Left lung (tissue), 10 donors: ENCODE measurements around the gene SLC22A1. TPM values are rescaled to one million over a fixed set of nuclear protein-coding genes. Genes with fewer than 3 reads are reported as not detected.
A peak's percentile ranks its signal among the peaks of the same experiment; 100 is the strongest.

Experiments
- ATAC-seq: fragments of 200-7000 bp; cut with Tn5 transposase; one replicate; pipeline ENCODE4 v1.9.1; 2020; ENCODE audit warnings: moderate library complexity
- DNase-seq, 4 donors: peaks; one replicate each; pipeline ENCODE4 v3.0.0-alpha.2; 2013 to 2020
- H3K27ac ChIP-seq, 2 donors: fragments of 200-600 bp; sonication (generic) in 1 of 2; one replicate each; pipeline versions ENCODE4 v1.5.0 to v1.8.0; 2020 to 2021
- H3K27me3 ChIP-seq, 2 donors: fragments of 200-600 bp; sonication (generic) in 1 of 2; one replicate each; pipeline versions ENCODE4 v1.5.0 to v1.8.0; 2020 to 2021
- H3K36me3 ChIP-seq, 2 donors: fragments of 200-600 bp; sonication (generic) in 1 of 2; one replicate each; pipeline versions ENCODE4 v1.5.0 to v1.8.0; 2020 to 2021
- H3K4me1 ChIP-seq, 2 donors: fragments of 200-600 bp; one replicate each; pipeline ENCODE4 v1.8.0; 2021
- H3K4me3 ChIP-seq, 2 donors: fragments of 200-600 bp; sonication (generic) in 1 of 2; one replicate each; pipeline versions ENCODE4 v1.5.0 to v1.8.0; 2020 to 2021; ENCODE audit warnings: mild to moderate bottlenecking in 1 of 2
- H3K9me3 ChIP-seq, 2 donors: fragments of 200-600 bp; sonication (generic) in 1 of 2; one replicate each; pipeline versions ENCODE4 v1.5.0 to v1.8.0; 2020 to 2021
- intact Hi-C, 2 donors: fragments of 100-400 bp; cut with DNase I; formaldehyde crosslinking; loops; one replicate each; pipeline versions ENCODE4 v1.11.2 to v1.14.2; 2022
- polyA plus RNA-seq, 6 donors: library from polyadenylated mRNA; unstranded; fragments of 120-200 nt; gene quantifications; one replicate each; pipeline ENCODE4 v1.2.1, GENCODE V29; 2013; ENCODE audit not compliant: insufficient read length in 6 of 6
- total RNA-seq, 2 donors: library from RNA; stranded (reverse); fragmentation: NEBNext Ultra II Directional; extraction: Animal tissue kit (Norgen Biotek cat#: 25700); gene quantifications; one replicate each; pipeline ENCODE4 v1.2.1, GENCODE V29; 2021
- TF ChIP-seq, protein P1 (sequence below), 2 donors: fragments of 200-600 bp; sonication (generic) in 1 of 2; IDR thresholded peaks; one replicate each; pipeline versions ENCODE4 v1.5.0 to v1.8.0; 2021; ENCODE audit warnings: antibody characterized with exemption in 2 of 2
- donor health status: DM: no; HTN: yes; CAD: no.
- donor health status: DM: no; HTN: no; CAD: no.

SLC22A1 gene
- total and polyA plus RNA-seq, 8 donors, result 0.24 to 2.7 (median 0.45) TPM

DNA sequence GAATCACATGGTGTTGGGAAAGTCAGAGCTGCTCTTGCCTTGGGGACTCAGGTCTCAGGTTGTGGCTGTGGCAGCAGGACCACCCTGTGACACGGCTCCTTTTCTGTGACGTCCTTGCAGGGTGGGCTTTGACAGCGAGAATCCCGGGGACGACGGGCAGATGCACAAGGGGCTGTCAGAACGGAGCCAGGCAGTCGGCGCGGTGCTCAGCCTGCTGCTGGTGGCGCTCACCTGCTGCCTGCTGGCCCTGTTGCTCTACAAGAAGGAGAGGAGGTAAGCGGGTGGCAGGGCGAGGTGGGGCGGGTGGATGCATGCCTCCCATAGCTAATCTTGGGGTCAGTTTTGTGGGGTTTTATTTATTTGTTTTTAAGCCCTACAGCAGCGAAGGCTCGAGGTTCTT, 19.2 kb upstream of the SLC22A1 start:
- peaks cover 0 to 93% of the 10 kb centered on the region in 2 donors for H3K36me3 ChIP-seq
- no peak overlapping the region for H3K27ac ChIP-seq
- ATAC-seq, result no peak
- no peaks in the 10 kb centered on the region for H3K27me3 ChIP-seq
- TF ChIP-seq, protein P1, sequence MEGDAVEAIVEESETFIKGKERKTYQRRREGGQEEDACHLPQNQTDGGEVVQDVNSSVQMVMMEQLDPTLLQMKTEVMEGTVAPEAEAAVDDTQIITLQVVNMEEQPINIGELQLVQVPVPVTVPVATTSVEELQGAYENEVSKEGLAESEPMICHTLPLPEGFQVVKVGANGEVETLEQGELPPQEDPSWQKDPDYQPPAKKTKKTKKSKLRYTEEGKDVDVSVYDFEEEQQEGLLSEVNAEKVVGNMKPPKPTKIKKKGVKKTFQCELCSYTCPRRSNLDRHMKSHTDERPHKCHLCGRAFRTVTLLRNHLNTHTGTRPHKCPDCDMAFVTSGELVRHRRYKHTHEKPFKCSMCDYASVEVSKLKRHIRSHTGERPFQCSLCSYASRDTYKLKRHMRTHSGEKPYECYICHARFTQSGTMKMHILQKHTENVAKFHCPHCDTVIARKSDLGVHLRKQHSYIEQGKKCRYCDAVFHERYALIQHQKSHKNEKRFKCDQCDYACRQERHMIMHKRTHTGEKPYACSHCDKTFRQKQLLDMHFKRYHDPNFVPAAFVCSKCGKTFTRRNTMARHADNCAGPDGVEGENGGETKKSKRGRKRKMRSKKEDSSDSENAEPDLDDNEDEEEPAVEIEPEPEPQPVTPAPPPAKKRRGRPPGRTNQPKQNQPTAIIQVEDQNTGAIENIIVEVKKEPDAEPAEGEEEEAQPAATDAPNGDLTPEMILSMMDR (IDR thresholded peaks at IDR 0.05), result no peak
- H3K9me3 ChIP-seq, result no peaks in the 10 kb centered on the region
- H3K4me1 ChIP-seq, result peaks cover 3 to 24% of the 10 kb centered on the region in 2 donors
- intact Hi-C loops, result no loop called here
- no peak for DNase-seq
- no peak overlapping the region for H3K4me3 ChIP-seq

DNA sequence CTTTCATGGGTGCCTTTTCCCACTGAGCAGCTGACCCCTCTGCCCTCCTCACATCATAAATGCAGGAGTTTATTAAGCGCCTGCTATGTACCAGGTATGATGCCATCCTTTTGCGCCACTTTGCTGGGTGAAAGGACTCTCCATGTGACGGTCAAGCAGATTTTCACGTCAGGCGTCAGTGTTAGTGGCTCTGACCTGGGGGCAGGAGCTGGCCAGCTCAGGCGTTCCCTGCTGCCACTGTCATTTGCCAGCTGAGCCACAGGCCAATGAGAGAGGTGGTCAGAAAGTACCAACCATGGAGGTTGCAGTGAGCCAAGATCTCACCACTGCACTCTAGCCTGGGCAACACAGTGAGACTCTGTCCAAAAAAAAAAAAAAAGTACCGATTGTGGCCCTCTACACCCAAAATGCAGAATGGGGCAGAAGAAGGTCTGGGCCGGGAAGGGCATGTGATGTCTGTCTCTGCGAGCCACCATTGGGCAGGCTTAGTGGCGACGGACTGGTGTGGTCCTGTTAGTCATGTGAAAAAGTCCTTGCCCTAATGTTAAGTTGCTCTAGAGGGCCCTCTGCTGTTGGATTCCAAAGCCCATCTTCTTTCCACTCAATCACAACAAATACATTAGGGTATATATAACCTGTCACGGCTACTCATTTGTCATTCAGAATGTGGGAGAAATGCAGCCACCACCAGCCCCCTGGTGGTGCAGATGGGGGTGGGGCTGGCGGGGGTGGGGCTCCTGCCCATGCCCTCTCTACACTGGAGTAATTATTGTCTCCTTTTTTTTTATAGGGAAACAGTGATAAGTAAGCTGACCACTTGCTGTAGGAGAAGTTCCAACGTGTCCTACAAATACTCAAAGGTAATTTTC, 18.4 kb upstream of the SLC22A1 start:
- H3K4me3 ChIP-seq, result no peak overlapping the region
- H3K4me1 ChIP-seq, result peaks cover 3 to 24% of the 10 kb centered on the region in 2 donors
- ATAC-seq, result peak; percentile 8
- no peak for DNase-seq
- H3K36me3 ChIP-seq, result peaks cover 0 to 93% of the 10 kb centered on the region in 2 donors
- H3K27me3 ChIP-seq, result no peaks in the 10 kb centered on the region
- H3K27ac ChIP-seq, result no peak overlapping the region
- H3K9me3 ChIP-seq, result no peaks in the 10 kb centered on the region
- TF ChIP-seq, protein P1 (IDR thresholded peaks at IDR 0.05), result peak in 1 of 2 donors; percentile 13
- intact Hi-C loops, result no loop called here

DNA sequence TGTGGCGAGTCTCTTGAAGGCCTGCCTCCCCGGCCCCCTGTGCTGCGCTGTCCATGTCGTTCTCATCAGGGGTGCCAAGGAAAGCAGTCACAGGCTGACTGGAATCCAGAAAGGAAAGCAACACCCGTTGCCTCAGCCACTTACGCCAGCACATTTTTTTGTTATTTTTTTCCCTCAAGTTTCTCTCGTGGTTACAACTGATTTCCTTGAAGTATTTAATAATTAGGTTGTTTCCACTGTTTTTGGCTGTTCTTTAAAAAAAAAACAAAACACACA, 17.9 kb upstream of the SLC22A1 start:
- DNase-seq (no peak), ATAC-seq (no peak)
- Histone ChIP-seq H3K36me3 (peaks cover 0 to 92% of the 10 kb centered on the region in 2 donors), H3K4me3 (no peak overlapping the region), H3K4me1 (peaks cover 3 to 24% of the 10 kb centered on the region in 2 donors), H3K9me3 (no peaks in the 10 kb centered on the region), H3K27me3 (no peaks in the 10 kb centered on the region), H3K27ac (no peak overlapping the region)
- intact Hi-C loops, result no loop called here
- TF ChIP-seq, protein P1 (IDR thresholded peaks at IDR 0.05), result no peak

DNA sequence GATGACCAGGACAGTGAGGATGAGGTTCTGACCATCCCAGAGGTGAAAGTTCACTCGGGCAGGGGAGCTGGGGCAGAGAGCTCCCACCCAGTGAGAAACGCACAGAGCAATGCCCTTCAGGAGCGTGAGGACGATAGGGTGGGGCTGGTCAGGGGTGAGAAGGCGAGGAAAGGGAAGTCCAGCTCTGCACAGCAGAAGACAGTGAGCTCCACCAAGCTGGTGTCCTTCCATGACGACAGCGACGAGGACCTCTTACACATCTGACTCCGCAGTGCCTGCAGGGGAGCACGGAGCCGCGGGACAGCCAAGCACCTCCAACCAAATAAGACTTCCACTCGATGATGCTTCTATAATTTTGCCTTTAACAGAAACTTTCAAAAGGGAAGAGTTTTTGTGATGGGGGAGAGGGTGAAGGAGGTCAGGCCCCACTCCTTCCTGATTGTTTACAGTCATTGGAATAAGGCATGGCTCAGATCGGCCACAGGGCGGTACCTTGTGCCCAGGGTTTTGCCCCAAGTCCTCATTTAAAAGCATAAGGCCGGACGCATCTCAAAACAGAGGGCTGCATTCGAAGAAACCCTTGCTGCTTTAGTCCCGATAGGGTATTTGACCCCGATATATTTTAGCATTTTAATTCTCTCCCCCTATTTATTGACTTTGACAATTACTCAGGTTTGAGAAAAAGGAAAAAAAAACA, 16.6 kb upstream of the SLC22A1 start:
- Histone ChIP-seq H3K9me3 (no peaks in the 10 kb centered on the region), H3K4me3 (no peak overlapping the region), H3K27me3 (no peaks in the 10 kb centered on the region), H3K27ac (no peak overlapping the region), H3K4me1 (peaks cover 0 to 14% of the 10 kb centered on the region in 2 donors), H3K36me3 (peaks cover 0 to 90% of the 10 kb centered on the region in 2 donors)
- DNase-seq, result no peak
- no peak for ATAC-seq
- TF ChIP-seq, protein P1 (IDR thresholded peaks at IDR 0.05), result no peak
- intact Hi-C loops, result no loop called here

DNA sequence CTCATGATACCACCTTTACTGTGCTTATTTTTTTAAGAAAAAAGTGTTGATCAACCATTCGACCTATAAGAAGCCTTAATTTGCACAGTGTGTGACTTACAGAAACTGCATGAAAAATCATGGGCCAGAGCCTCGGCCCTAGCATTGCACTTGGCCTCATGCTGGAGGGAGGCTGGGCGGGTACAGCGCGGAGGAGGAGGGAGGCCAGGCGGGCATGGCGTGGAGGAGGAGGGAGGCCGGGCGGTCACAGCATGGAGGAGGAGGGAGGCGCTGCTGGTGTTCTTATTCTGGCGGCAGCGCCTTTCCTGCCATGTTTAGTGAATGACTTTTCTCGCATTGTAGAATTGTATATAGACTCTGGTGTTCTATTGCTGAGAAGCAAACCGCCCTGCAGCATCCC, 15.6 kb upstream of the SLC22A1 start:
- no peak overlapping the region for H3K27ac ChIP-seq
- ATAC-seq (no peak), DNase-seq (no peak)
- H3K4me1 ChIP-seq, result peaks cover 0 to 4% of the 10 kb centered on the region in 2 donors
- no peaks in the 10 kb centered on the region for H3K27me3 ChIP-seq
- intact Hi-C loops, result no loop called here
- no peaks in the 10 kb centered on the region for H3K9me3 ChIP-seq
- TF ChIP-seq, protein P1 (IDR thresholded peaks at IDR 0.05), result no peak
- H3K4me3 ChIP-seq, result no peak overlapping the region
- peaks cover 0 to 90% of the 10 kb centered on the region in 2 donors for H3K36me3 ChIP-seq
